Peyer's patch (tissue), 4 donors: ENCODE results near the gene PCBP3.

Experiments
- CTCF ChIP-seq, 6 experiments: fragments of 450-650 bp in 4 of 6; fragments of 200-600 bp in 2 of 6; sonication (generic) in 1 of 6; IDR thresholded peaks; one replicate each; pipeline ENCODE4 v1.5.1; 2017 to 2019; ENCODE audit warnings: antibody characterized with exemption in 6 of 6, mild to moderate bottlenecking in 3 of 6, moderate library complexity in 1 of 6
- POLR2A ChIP-seq, 2 donors: fragments of 450-650 bp; IDR thresholded peaks; one replicate each; pipeline ENCODE4 v1.5.1; 2017; ENCODE audit warnings: antibody characterized with exemption in 2 of 2, mild to moderate bottlenecking in 2 of 2, moderate library complexity in 2 of 2

DNA sequence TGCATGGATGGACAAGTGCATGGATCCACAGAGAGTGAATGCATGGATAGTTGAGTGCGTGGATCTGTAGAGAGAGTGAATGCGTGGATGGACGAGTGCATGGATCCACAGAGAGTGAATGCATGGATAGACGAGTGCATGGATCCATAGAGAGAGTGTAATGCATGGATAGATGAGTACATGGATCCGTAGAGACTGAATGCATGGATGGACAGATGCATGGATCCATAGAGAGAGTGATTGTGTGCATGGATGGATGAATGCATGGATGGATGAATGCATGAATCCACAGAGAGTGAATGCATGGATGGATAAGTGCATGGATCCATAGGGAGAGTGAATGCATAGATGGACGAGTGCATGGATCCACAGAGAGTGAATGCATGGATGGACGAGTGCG lies 153.8 kb downstream of the PCBP3 start:
- TF ChIP-seq CTCF (IDR thresholded peaks at IDR 0.05) = no peak
- TF ChIP-seq POLR2A (IDR thresholded peaks at IDR 0.05) = no peak
